Liver (tissue), 9 donors: ENCODE measurements around the gene SPSB2. TPM values are rescaled to one million over a fixed set of nuclear protein-coding genes. Genes with fewer than 3 reads are reported as not detected.

ENCODE experiments used
- DNase-seq: peaks from one replicate; pipeline ENCODE4 v3.0.0-alpha.2; 2017; ENCODE audit warnings: low spot score
- H3K27ac ChIP-seq, 2 donors: one replicate each; pipeline ENCODE4 v1.7.0; 2013; ENCODE audit warnings: inconsistent platforms in 2 of 2, low read length in 2 of 2, control low read depth in 1 of 2, low read depth in 1 of 2, mild to moderate bottlenecking in 1 of 2
- H3K27me3 ChIP-seq, 4 donors: one replicate each; pipeline versions ENCODE4 v1.6.1 to v1.7.0; 2013; ENCODE audit warnings: low read length in 3 of 4, inconsistent platforms in 1 of 4, mild to moderate bottlenecking in 1 of 4, moderate library complexity in 1 of 4; ENCODE audit not compliant: control insufficient read depth in 4 of 4, insufficient read depth in 4 of 4
- H3K36me3 ChIP-seq, 4 donors: one replicate each; pipeline versions ENCODE4 v1.6.1 to v1.7.0; 2013; ENCODE audit warnings: low read length in 3 of 4, mild to moderate bottlenecking in 3 of 4, low read depth in 1 of 4, moderate library complexity in 1 of 4; ENCODE audit not compliant: control insufficient read depth in 4 of 4, insufficient read depth in 3 of 4
- H3K4me1 ChIP-seq, 4 donors: one replicate each; pipeline versions ENCODE4 v1.6.1 to v1.7.0; 2013; ENCODE audit warnings: low read length in 3 of 4, mild to moderate bottlenecking in 3 of 4, moderate library complexity in 1 of 4; ENCODE audit not compliant: control insufficient read depth in 4 of 4, insufficient read depth in 4 of 4
- H3K4me3 ChIP-seq, 3 donors: one replicate each; pipeline versions ENCODE4 v1.6.1 to v1.7.0; 2013; ENCODE audit warnings: low read length in 3 of 3, control low read depth in 1 of 3, low read depth in 1 of 3, mild to moderate bottlenecking in 1 of 3
- H3K9ac ChIP-seq, 2 donors: one replicate each; pipeline ENCODE4 v1.7.0; 2013; ENCODE audit warnings: low read length in 2 of 2, mild to moderate bottlenecking in 2 of 2, moderate library complexity in 2 of 2, control low read depth in 1 of 2, low read depth in 1 of 2
- H3K9me3 ChIP-seq, 4 donors: one replicate each; pipeline versions ENCODE4 v1.6.1 to v1.7.0; 2013; ENCODE audit warnings: low read length in 3 of 4; ENCODE audit not compliant: control insufficient read depth in 4 of 4
- ATF3 ChIP-seq: IDR thresholded peaks from 2 replicates; pipeline ENCODE4 v1.6.1; 2016; ENCODE audit warnings: antibody characterized with exemption
- CTCF ChIP-seq: fragments of 150-350 bp; IDR thresholded peaks from 2 replicates; pipeline ENCODE4 v1.5.1; 2017; ENCODE audit warnings: improper control_type of control experiment, low read depth, low read length; ENCODE audit not compliant: missing input control
- EGR1 ChIP-seq, 2 donors: IDR thresholded peaks; 2 replicates each; pipeline ENCODE4 v1.6.1; 2016 to 2018; ENCODE audit warnings: antibody characterized with exemption in 2 of 2, low read depth in 2 of 2
- FOXA1 ChIP-seq: IDR thresholded peaks from 2 replicates; pipeline ENCODE4 v1.6.1; 2016; ENCODE audit warnings: antibody characterized with exemption
- FOXA2 ChIP-seq: IDR thresholded peaks from 2 replicates; pipeline ENCODE4 v1.6.1; 2016; ENCODE audit warnings: antibody characterized with exemption
- GABPA ChIP-seq, 2 donors: IDR thresholded peaks in 1 of 2; conservative IDR thresholded peaks in 1 of 2; 2 replicates each; pipeline ENCODE4 v1.6.1; 2016; ENCODE audit warnings: antibody characterized with exemption in 2 of 2, mild to moderate bottlenecking in 1 of 2, moderate library complexity in 1 of 2
- HNF4A ChIP-seq, 2 donors: conservative IDR thresholded peaks; 2 replicates each; pipeline ENCODE4 v1.6.1; 2016; ENCODE audit warnings: antibody characterized with exemption in 2 of 2, mild to moderate bottlenecking in 2 of 2
- JUND ChIP-seq, 2 donors: IDR thresholded peaks; 2 replicates each; pipeline ENCODE4 v1.6.1; 2016; ENCODE audit warnings: antibody characterized with exemption in 2 of 2
- MAX ChIP-seq: IDR thresholded peaks from 2 replicates; pipeline ENCODE4 v1.6.1; 2016; ENCODE audit warnings: antibody characterized with exemption
- RAD21 ChIP-seq, 2 donors: IDR thresholded peaks; 2 replicates each; pipeline ENCODE4 v1.6.1; 2016; ENCODE audit warnings: antibody characterized with exemption in 2 of 2, mild to moderate bottlenecking in 2 of 2
- REST ChIP-seq: IDR thresholded peaks from 2 replicates; pipeline ENCODE4 v1.6.1; 2016; ENCODE audit warnings: antibody characterized with exemption, mild to moderate bottlenecking
- RXRA ChIP-seq, 2 donors: IDR thresholded peaks; 2 replicates each; pipeline ENCODE4 v1.6.1; 2017 to 2018; ENCODE audit warnings: antibody characterized with exemption in 2 of 2, mild to moderate bottlenecking in 1 of 2
- SP1 ChIP-seq: IDR thresholded peaks from 2 replicates; pipeline ENCODE4 v1.6.1; 2018; ENCODE audit warnings: antibody characterized with exemption, mild to moderate bottlenecking
- TAF1 ChIP-seq: conservative IDR thresholded peaks from 2 replicates; pipeline ENCODE4 v1.6.1; 2016; ENCODE audit warnings: antibody characterized with exemption, mild to moderate bottlenecking
- YY1 ChIP-seq: IDR thresholded peaks from 2 replicates; pipeline ENCODE4 v1.6.1; 2016; ENCODE audit warnings: antibody characterized with exemption, mild to moderate bottlenecking
- ZBTB33 ChIP-seq: IDR thresholded peaks from 2 replicates; pipeline ENCODE4 v1.6.1; 2016; ENCODE audit warnings: antibody characterized with exemption
- WGBS: extraction: QIAGEN DNeasy Blood & Tissue Kit; methylation state at CpG from one replicate; pipeline ENCODE4 v1.1.7; 2013; 5-methylcytosine and 5-hydroxymethylcytosine counted together
- polyA plus RNA-seq, 2 donors: library from polyadenylated mRNA; stranded (reverse) in 1 of 2; unstranded in 1 of 2; fragments of 200-250 nt in 1 of 2; fragments of >200 nt in 1 of 2; fragmentation: Nextera tagmentation in 1 of 2; extraction: Ambion mirVana in 1 of 2; gene quantifications; one replicate each; pipeline versions ENCODE4 v1.2.1 to v1.2.3, GENCODE V29; 2013 to 2015
- total RNA-seq, 2 donors: library from RNA; depleted of rRNA; stranded (reverse); fragments of >200 nt; gene quantifications; one replicate each; pipeline ENCODE4 v1.2.3, GENCODE V29; 2014
- donor health status: healthy.
- donor health status: healthy.
- donor health status: healthy.
- donor health status: healthy.
- donor health status: healthy.

Gene SPSB2
- total and polyA plus RNA-seq, 4 donors = 3.2 to 4.6 (median 4.1) TPM

GRCh38 chr12:6891646-6892001 is 18.5 kb upstream of the SPSB2 start:
- H3K27me3 ChIP-seq = no peaks in the 10 kb centered on the region
- WGBS = 86% methylated on average over 5 of the region's 5 CpGs
- peak overlapping the region; percentile 84 to 85 for H3K9ac ChIP-seq
- H3K27ac ChIP-seq = peak overlapping the region; percentile 89 to 91
- H3K4me1 ChIP-seq = peaks cover 2 to 14% (median 8%) of the 10 kb centered on the region in 4 donors
- H3K4me3 ChIP-seq = peak overlapping the region; percentile 43 to 68 (median 55)
- no peak for DNase-seq
- no peaks in the 10 kb centered on the region for H3K9me3 ChIP-seq
- TF ChIP-seq RXRA (IDR thresholded peaks at IDR 0.05) (no peak), ATF3 (no peak), FOXA1 (no peak), REST (no peak), MAX (no peak), EGR1 (IDR thresholded peaks at IDR 0.05; ENCODE audit: low read depth in 2 of 2) (no peak), SP1 (no peak), JUND (IDR thresholded peaks at IDR 0.05) (no peak), ZBTB33 (no peak), YY1 (no peak)
- no peaks in the 10 kb centered on the region for H3K36me3 ChIP-seq

- H3K27ac ChIP-seq = peak overlapping the region; percentile 91 to 95
- H3K4me1 ChIP-seq = peaks cover 2 to 14% (median 8%) of the 10 kb centered on the region in 4 donors
- DNase-seq = peak; percentile 99
- H3K4me3 ChIP-seq = peak overlapping the region; percentile 43 to 73 (median 68)
- H3K36me3 ChIP-seq = no peaks in the 10 kb centered on the region
- no peaks in the 10 kb centered on the region for H3K9me3 ChIP-seq
- peak overlapping the region; percentile 85 to 96 for H3K9ac ChIP-seq
- 2% methylated on average over 68 of the region's 68 CpGs for whole genome bisulfite sequencing
- H3K27me3 ChIP-seq = no peaks in the 10 kb centered on the region
- TF ChIP-seq MAX (no peak), JUND (IDR thresholded peaks at IDR 0.05) (no peak), CTCF (peak; percentile 85), FOXA1 (peak; percentile 13), FOXA2 (no peak), RAD21 (IDR thresholded peaks at IDR 0.05) (peak; percentile 62), TAF1 (peak; percentile 82), HNF4A (conservative IDR thresholded peaks at IDR 0.05) (peak in 1 of 2 donors; percentile 47), ZBTB33 (no peak), YY1 (peak; percentile 76), SP1 (peak; percentile 53), GABPA (IDR thresholded peaks at IDR 0.05 in 1 of 2, conservative IDR thresholded peaks at IDR 0.05 in 1 of 2) (peak; percentile 18 to 22)
Measured at GRCh38 chr12:6890789-6891645, 17.9 kb upstream of the SPSB2 start.
